GM19239 (cell line): Measurements from ENCODE around the gene CLSTN1.
A peak's percentile ranks its signal among the peaks of the same experiment; 100 is the strongest.

Experiments used
- DNase-seq: peaks from one replicate; pipeline ENCODE4 v3.0.0; 2011; ENCODE audit warnings: low spot score; ENCODE audit not compliant: insufficient read length
- FAIRE-seq: peaks from 2 replicates; lab custom pipeline; 2011; peaks lifted over from hg19 to GRCh38; lab: Jason Lieb, UNC

The CLSTN1 gene

GRCh38 chr1:9852410-9853248, 28.9 kb upstream of the CLSTN1 start:
- no peak for DNase-seq

GRCh38 chr1:9852004-9852403, 28.2 kb upstream of the CLSTN1 start:
- FAIRE-seq, result no peak
- no peak for DNase-seq

More at GRCh38 chr1:9852410-9853248, 28.9 kb upstream of the CLSTN1 start:
- no peak for FAIRE-seq

GRCh38 chr1:9850442-9851162, 26.8 kb upstream of the CLSTN1 start:
- DNase-seq, result no peak
- peak; percentile 42 for FAIRE-seq

GRCh38 chr1:9849691-9850441, 26.1 kb upstream of the CLSTN1 start:
- DNase-seq (peak; percentile 74), FAIRE-seq (peak; percentile 88)

- DNase-seq (no peak), FAIRE-seq (no peak)
Measured at GRCh38 chr1:9848022-9848421, 24.3 kb upstream of the CLSTN1 start.

- DNase-seq (no peak), FAIRE-seq (no peak)
Measured at GRCh38 chr1:9847269-9847668, 23.5 kb upstream of the CLSTN1 start.

- no peak for FAIRE-seq
- DNase-seq, result no peak
Measured at GRCh38 chr1:9846611-9847171, 22.9 kb upstream of the CLSTN1 start.

- DNase-seq (no peak), FAIRE-seq (no peak)
Measured at GRCh38 chr1:9845914-9846313, 22.1 kb upstream of the CLSTN1 start.

- DNase-seq (no peak), FAIRE-seq (no peak)
Measured at GRCh38 chr1:9844756-9845155, 21.0 kb upstream of the CLSTN1 start.

GRCh38 chr1:9844106-9844505, 20.3 kb upstream of the CLSTN1 start:
- no peak for FAIRE-seq

GRCh38 chr1:9843576-9843945, 19.8 kb upstream of the CLSTN1 start:
- DNase-seq, result no peak
- FAIRE-seq, result no peak

More at GRCh38 chr1:9844106-9844505, 20.3 kb upstream of the CLSTN1 start:
- no peak for DNase-seq

GRCh38 chr1:9842781-9843575, 19.2 kb upstream of the CLSTN1 start:
- DNase-seq (no peak), FAIRE-seq (no peak)

GRCh38 chr1:9842073-9842711, 18.4 kb upstream of the CLSTN1 start:
- no peak for FAIRE-seq
- no peak for DNase-seq

- FAIRE-seq (no peak), DNase-seq (no peak)
Measured at GRCh38 chr1:9841460-9841859, 17.7 kb upstream of the CLSTN1 start.

GRCh38 chr1:9840176-9840575, 16.4 kb upstream of the CLSTN1 start:
- no peak for FAIRE-seq
- no peak for DNase-seq

GRCh38 chr1:9838946-9839345, 15.2 kb upstream of the CLSTN1 start:
- DNase-seq (no peak), FAIRE-seq (no peak)

GRCh38 chr1:9836632-9836960, 12.8 kb upstream of the CLSTN1 start:
- no peak for FAIRE-seq
- DNase-seq, result no peak

GRCh38 chr1:9835758-9836631, 12.2 kb upstream of the CLSTN1 start:
- DNase-seq (no peak), FAIRE-seq (no peak)

GRCh38 chr1:9835404-9835757, 11.6 kb upstream of the CLSTN1 start:
- DNase-seq, result no peak
- no peak for FAIRE-seq
